Natural killer cell (primary cell): ENCODE data around the gene RAB9B. TPM values are rescaled to one million over a fixed set of nuclear protein-coding genes. Genes with fewer than 3 reads are reported as not detected.

Experiments used
- ATAC-seq, 3 donors: fragments of 150-1000 bp in 2 of 3; fragments of 200-7000 bp in 1 of 3; cut with Tn5 transposase; 1 replicate in 1 of 3; 2 replicates in 2 of 3; pipeline ENCODE4 v1.10.0; 2021; ENCODE audit warnings: mild to moderate bottlenecking in 2 of 3, moderate library complexity in 2 of 3
- DNase-seq, 2 donors: peaks; one replicate each; pipeline versions ENCODE4 v3.0.0 to v3.0.0-alpha.2; 2013 to 2021; ENCODE audit warnings: mixed read lengths in 1 of 2
- H3K27ac ChIP-seq: one replicate; pipeline ENCODE4 v1.5.1; 2013; ENCODE audit warnings: mild to moderate bottlenecking, low read length
- H3K27me3 ChIP-seq: one replicate; pipeline ENCODE4 v1.6.1; 2013; ENCODE audit warnings: low read length; ENCODE audit not compliant: control insufficient read depth, insufficient read depth
- H3K36me3 ChIP-seq: one replicate; pipeline ENCODE4 v1.6.1; 2013; ENCODE audit warnings: low read length; ENCODE audit not compliant: control insufficient read depth, insufficient read depth
- H3K4me1 ChIP-seq: one replicate; pipeline ENCODE4 v1.6.1; 2013; ENCODE audit warnings: low read length; ENCODE audit not compliant: control insufficient read depth, insufficient read depth
- H3K4me3 ChIP-seq: one replicate; pipeline ENCODE4 v1.5.1; 2013; ENCODE audit warnings: low read length
- H3K9me3 ChIP-seq: one replicate; pipeline ENCODE4 v1.6.1; 2013; ENCODE audit warnings: low read length; ENCODE audit not compliant: control insufficient read depth, insufficient read depth
- H3K27ac Mint-ChIP-seq, 2 donors: one replicate each; pipeline ENCODE4 v1.8.0; 2022; ENCODE audit warnings: mild to moderate bottlenecking in 2 of 2, mixed read lengths in 2 of 2, moderate library complexity in 1 of 2
- H3K27me3 Mint-ChIP-seq, 2 donors: one replicate each; pipeline ENCODE4 v1.8.0; 2022; ENCODE audit warnings: low read depth in 2 of 2, mixed read lengths in 2 of 2
- H3K36me3 Mint-ChIP-seq: one replicate; pipeline ENCODE4 v1.8.0; 2022; ENCODE audit warnings: mixed read lengths
- H3K4me1 Mint-ChIP-seq, 2 donors: one replicate each; pipeline ENCODE4 v1.8.0; 2022; ENCODE audit warnings: mixed read lengths in 2 of 2
- H3K4me3 Mint-ChIP-seq: one replicate; pipeline ENCODE4 v1.8.0; 2022; ENCODE audit warnings: mild to moderate bottlenecking, moderate library complexity, mixed read lengths
- H3K9me3 Mint-ChIP-seq, 2 donors: one replicate each; pipeline ENCODE4 v1.8.0; 2022; ENCODE audit warnings: mixed read lengths in 2 of 2
- CTCF ChIP-seq: fragments of 200-600 bp; IDR thresholded peaks from one replicate; pipeline ENCODE4 v1.8.0; 2022; ENCODE audit warnings: antibody characterized with exemption
- WGBS: methylation state at CpG from one replicate; pipeline ENCODE4 v1.1.7; 2013; ENCODE audit warnings: missing lambda C conversion rate; ENCODE audit not compliant: insufficient coverage; 5-methylcytosine and 5-hydroxymethylcytosine counted together
- intact Hi-C: fragments of 100-400 bp; cut with micrococcal nuclease; formaldehyde crosslinking; loops from one replicate; pipeline ENCODE4 v1.14.2; 2022
- total RNA-seq, 4 donors: library from RNA; stranded (reverse); fragments of 120-200 nt in 1 of 4; gene quantifications; one replicate each; pipeline versions ENCODE4 v1.2.3 to v1.2.4, GENCODE V29; 2013 to 2022

The RAB9B gene
- total RNA-seq, 3 donors from 2014 or later (not counting 1 experiment from before 2014, with no cell fraction given), result 0.45 to 0.64 (median 0.50) TPM

GRCh38 chrX:103877571-103877970 is 45.5 kb upstream of the RAB9B start:
- no peak for TF ChIP-seq CTCF
- Histone ChIP-seq H3K27ac (no peak overlapping the region), H3K36me3 (no peaks in the 10 kb centered on the region), H3K4me3 (no peak overlapping the region), H3K27me3 (no peaks in the 10 kb centered on the region), H3K9me3 (no peaks in the 10 kb centered on the region), H3K4me1 (no peaks in the 10 kb centered on the region)
- no peaks in the 10 kb centered on the region for H3K4me1 Mint-ChIP-seq
- no peak for ATAC-seq
- no peaks in the 10 kb centered on the region for H3K36me3 Mint-ChIP-seq
- H3K9me3 Mint-ChIP-seq, result no peaks in the 10 kb centered on the region
- H3K27me3 Mint-ChIP-seq, result peaks cover 0 to 16% of the 10 kb centered on the region in 2 donors
- 100% methylated on average over 1 of the region's 3 CpGs for WGBS
- H3K27ac Mint-ChIP-seq, result no peak overlapping the region
- intact Hi-C loops, result no loop called here
- DNase-seq, result no peak
- H3K4me3 Mint-ChIP-seq, result no peak overlapping the region

GRCh38 chrX:103864886-103865534 is 33.0 kb upstream of the RAB9B start:
- no peak for TF ChIP-seq CTCF
- H3K4me1 ChIP-seq, result no peaks in the 10 kb centered on the region
- no peaks in the 10 kb centered on the region for H3K4me1 Mint-ChIP-seq
- no peaks in the 10 kb centered on the region for H3K36me3 ChIP-seq
- H3K27me3 Mint-ChIP-seq, result peaks cover 2 to 23% of the 10 kb centered on the region in 2 donors
- no peaks in the 10 kb centered on the region for H3K9me3 ChIP-seq
- no peaks in the 10 kb centered on the region for H3K36me3 Mint-ChIP-seq
- H3K4me3 Mint-ChIP-seq, result no peak overlapping the region
- no peaks in the 10 kb centered on the region for H3K9me3 Mint-ChIP-seq
- intact Hi-C loops, result no loop called here
- no peak overlapping the region for H3K27ac ChIP-seq
- WGBS, result 85% methylated on average over 2 of the region's 5 CpGs
- no peak for DNase-seq
- H3K4me3 ChIP-seq, result no peak overlapping the region
- ATAC-seq, result no peak
- H3K27me3 ChIP-seq, result no peaks in the 10 kb centered on the region
- H3K27ac Mint-ChIP-seq, result no peak overlapping the region

GRCh38 chrX:103864149-103864548 is 32.1 kb upstream of the RAB9B start:
- H3K4me3 ChIP-seq, result no peak overlapping the region
- no CpG with 5 or more reads among the region's 3 CpGs for WGBS

More at GRCh38 chrX:103864149-103864548, 32.1 kb upstream of the RAB9B start:
- intact Hi-C loops, result no loop called here
- no peaks in the 10 kb centered on the region for H3K27me3 ChIP-seq
- DNase-seq, result no peak
- Mint-ChIP-seq H3K4me1 (no peaks in the 10 kb centered on the region), H3K27ac (no peak overlapping the region), H3K27me3 (peaks cover 2 to 27% of the 10 kb centered on the region in 2 donors), H3K9me3 (no peaks in the 10 kb centered on the region), H3K4me3 (no peak overlapping the region), H3K36me3 (no peaks in the 10 kb centered on the region)
- H3K9me3 ChIP-seq, result no peaks in the 10 kb centered on the region
- ATAC-seq, result no peak
- H3K4me1 ChIP-seq, result no peaks in the 10 kb centered on the region
- no peak for TF ChIP-seq CTCF
- H3K36me3 ChIP-seq, result no peaks in the 10 kb centered on the region
- no peak overlapping the region for H3K27ac ChIP-seq
